HEK293 (cell line): ENCODE data around the gene LDLRAD2.

ENCODE experiments used
- CTCF ChIP-seq: fragments of 450-650 bp; formaldehyde crosslinking; IDR thresholded peaks from 2 replicates; pipeline ENCODE4 v1.5.1; 2016; ENCODE audit warnings: missing biosample characterization, missing genetic modification characterization
- GLIS2 ChIP-seq: fragments of 450-650 bp; formaldehyde crosslinking; IDR thresholded peaks from 2 replicates; pipeline ENCODE4 v1.5.1; 2016; ENCODE audit warnings: missing biosample characterization, missing genetic modification characterization

- TF ChIP-seq CTCF (tag by site-specific recombination) (no peak), GLIS2 (no peak)
Observed at GRCh38 chr1:21814981-21815582, 3.0 kb downstream of the LDLRAD2 start.
